Activated CD4-positive, CD25-positive, alpha-beta regulatory T cell treated with anti-CD3 and anti-CD28 coated beads, Interleukin-2, amount 50 U/mL, for 24 hours (primary cell): ENCODE results near the gene PPP4R3A.
A peak's percentile ranks its signal among the peaks of the same experiment; 100 is the strongest.
"Not testable (repeated sequence)": the region's sequence is repeated elsewhere in the genome, so short reads cannot be mapped to it uniquely, and the experiment has no call there.

Experiments used
- ATAC-seq, 2 donors: fragments of 150-1000 bp; cut with Tn5 transposase; one replicate each; pipeline ENCODE4 v1.10.0; 2021; ENCODE audit warnings: mild to moderate bottlenecking in 1 of 2, moderate library complexity in 1 of 2

PPP4R3A gene

DNA sequence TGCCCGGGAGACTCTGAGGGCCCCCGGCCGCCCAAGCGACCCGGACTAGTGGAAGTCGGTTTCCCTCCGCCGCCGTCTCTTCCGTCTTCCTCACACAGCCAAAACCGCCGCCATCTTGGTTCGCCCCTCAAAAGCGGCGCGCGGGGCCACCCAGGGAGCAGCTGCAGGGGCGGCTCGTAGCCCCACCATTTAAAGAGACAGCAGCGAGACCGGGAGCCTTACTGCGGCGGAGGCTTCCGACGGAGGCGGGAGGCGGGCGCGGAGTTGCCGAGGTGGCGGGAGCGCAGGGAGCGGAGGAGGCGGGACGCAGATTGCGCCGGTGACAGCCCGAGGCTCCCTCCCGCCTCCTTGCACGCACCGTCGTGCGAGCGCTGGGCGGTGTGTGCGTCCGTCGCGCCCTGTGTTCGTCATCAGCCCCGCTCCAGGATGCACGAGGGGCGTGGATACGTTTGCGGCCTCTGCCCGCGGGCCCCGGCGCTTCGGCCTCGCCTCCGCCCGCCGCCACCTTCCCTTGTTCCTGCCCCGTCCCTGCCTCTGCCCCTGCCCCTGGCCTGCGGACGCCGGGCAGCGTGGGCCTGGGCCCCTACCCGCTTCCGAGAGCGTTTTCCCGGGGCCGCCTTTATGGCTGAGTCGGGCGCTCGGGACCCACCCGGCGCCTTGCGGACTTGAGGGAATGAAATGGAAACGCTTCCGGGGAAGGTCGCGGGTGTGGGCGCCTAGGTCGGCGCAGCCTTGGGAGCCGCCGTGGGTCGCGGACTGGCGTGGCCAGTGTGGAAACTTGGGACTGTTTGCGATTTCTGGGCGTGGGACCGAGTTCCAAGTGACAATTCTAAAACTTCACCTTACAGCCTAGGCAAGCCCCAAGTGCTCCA lies at the start of gene PPP4R3A:
PPP4R3A (minus strand) TSS at position 140 of the 872 bp plus-strand sequence. CDS start 663 bp downstream, outside the sequence.
- peak; percentile 89 to 90 for ATAC-seq

DNA sequence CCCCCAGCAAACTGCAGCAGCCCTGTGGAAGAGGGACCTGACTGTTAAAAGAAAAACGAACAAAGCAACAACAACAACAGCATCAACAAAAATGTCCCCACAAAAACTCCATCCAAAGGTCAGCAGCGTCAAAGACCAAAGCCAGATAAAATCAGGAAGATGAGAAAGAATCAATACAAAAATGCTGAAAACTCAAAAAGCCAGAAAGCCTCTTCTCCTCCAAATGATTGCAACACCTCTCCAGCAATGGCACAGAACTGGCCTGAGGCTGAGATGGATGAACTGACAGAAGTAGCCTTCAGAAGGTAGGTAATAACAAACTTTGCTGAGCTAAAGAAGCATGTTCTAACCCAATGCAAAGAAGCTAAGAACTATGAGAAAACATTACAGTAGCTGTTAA lies 45.4 kb upstream of the PPP4R3A start:
- ATAC-seq: no peak

DNA sequence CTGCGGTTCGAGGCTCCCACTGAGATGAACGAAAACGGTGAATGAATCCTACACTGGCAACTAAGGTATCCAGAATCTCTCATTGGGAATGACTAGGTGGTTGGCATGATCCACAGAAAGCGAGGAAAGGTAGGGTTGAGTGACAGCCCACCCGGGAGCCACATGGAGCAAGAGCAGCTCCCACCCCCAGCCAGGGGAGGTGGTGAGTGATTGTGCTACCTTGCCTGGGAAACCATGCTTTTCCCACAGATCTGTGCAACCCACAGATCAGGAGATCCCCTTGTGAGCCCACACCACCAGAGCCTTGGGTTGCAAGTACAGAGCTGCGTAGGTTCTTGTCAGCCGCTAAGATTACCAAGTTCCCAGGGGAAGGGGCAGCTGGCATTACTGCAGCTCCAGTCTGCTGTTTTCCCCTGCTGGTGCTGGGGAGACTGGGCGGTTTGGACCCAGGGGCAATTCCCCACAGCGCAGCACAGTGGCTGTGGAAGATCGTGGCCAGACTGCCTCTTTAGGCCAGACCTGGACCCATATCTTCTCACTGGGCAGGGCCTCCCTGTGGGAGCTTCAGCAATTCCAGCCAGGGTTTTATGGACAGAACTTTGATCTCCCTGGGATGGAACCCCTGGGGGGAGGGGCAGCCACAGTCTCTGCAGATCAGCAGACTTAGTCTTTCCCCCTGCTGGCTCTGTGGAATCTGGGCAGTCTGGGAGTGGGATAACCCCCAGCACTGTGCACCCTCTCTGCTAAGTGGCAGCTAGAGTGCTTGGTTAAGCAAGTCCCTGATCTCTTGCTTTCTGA lies 44.6 kb upstream of the PPP4R3A start:
- no peak for ATAC-seq

DNA sequence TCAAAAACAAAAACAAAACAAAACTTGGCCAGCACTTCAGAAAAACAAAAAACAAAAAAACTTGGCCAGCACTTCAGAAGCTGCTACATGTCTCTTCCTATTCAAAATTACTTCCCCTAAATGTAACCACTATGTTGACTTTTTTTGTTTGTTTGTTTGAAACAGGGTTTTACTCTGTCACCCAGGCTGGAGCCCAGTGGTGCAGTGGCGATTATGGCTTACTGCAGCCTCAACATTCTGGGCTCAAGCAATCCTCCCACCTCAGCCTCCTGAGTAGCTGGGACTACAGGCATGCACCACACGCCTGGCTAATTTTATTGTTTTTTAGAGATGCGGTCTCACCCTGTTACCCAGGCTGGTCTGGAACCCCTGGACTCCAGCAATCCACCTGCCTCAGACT lies 38.0 kb upstream of the PPP4R3A start:
- ATAC-seq: no peak

- ATAC-seq: no peak
Measured at GRCh38 chr14:91545946-91546716, 36.0 kb upstream of the PPP4R3A start.

GRCh38 chr14:91545204-91545603 lies 35.1 kb upstream of the PPP4R3A start:
- no peak for ATAC-seq

DNA sequence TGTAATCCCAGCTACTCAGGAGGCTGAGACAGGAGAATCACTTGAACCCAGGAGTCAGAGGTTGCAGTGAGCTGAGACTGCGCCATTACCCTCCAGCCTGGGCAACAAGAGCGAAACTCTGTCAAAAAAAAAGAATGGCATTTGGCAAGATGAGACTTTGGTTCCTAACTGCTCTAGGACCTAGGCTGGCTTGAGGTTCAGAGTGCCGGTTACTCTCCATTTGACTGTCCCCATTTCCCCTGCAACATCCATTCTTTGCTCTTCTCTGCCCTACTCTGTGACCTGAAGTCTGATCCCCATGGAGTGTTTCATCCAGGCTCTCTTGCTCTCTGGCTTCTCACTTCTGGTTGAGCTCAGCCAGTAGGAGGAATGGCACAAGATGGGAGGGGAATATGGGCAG lies 26.2 kb upstream of the PPP4R3A start:
- no peak for ATAC-seq

DNA sequence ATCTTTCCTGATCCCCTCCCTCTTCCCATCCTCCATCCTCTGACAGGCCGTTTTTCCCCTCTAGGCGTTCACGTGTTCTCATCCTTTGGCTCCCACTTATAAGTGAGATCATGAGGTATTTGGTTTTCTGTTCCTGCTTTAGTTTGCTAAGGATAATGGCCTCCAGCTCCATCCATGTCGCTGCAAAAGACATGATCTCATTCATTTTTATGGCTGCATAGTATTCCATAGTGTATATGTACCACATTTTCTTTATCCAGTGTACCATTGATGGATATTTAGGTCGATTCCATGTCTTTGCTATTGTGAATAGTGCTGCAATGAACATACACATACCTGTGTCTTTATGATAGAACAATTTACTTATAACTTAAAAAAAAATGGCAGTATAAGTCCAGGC lies 23.9 kb upstream of the PPP4R3A start:
- not testable (repeated sequence) for ATAC-seq

- ATAC-seq: no peak
Measured at GRCh38 chr14:91533623-91534022, 23.5 kb upstream of the PPP4R3A start.

DNA sequence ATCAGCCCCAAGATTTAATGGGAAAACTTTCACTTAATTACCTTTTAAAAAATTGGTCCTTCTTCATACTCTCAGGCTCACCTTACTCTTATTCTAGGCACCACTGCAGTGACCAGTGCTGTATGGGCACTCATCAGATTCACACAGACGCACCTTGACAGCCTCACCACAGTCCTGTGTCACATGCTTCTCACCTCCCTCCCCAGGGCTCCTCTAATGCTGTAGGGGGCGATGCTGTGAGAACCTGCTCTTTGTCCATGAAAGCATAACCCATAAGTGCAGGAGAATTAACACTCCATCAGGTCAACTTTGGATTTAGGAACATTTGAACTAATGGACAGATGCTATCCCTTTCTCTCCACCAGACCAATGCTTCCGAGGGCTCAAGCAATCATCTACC lies 13.9 kb upstream of the PPP4R3A start:
- no peak for ATAC-seq

GRCh38 chr14:91521061-91521640 lies 11.0 kb upstream of the PPP4R3A start:
- no peak for ATAC-seq

DNA sequence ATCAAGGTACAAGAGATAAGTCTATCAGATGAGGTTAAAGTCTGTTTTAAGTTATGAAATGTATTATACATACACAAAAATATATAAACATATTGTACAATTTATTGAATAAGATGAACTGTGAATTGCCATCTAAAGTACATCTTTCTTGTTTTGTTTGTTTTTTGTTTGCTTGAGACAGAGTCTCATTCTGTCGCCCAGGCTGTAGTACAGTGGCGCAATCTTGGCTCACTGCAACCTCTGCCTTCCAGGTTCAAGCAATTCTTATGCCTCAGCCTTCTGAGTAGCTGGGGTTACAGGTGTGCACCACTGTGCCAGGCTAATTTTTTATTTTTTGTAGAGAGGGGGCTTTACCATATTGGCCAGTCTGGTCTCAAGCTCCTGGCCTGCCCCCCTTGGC lies 10.0 kb upstream of the PPP4R3A start:
- no peak for ATAC-seq

GRCh38 chr14:91519239-91520036 lies 9.3 kb upstream of the PPP4R3A start:
- no peak for ATAC-seq

DNA sequence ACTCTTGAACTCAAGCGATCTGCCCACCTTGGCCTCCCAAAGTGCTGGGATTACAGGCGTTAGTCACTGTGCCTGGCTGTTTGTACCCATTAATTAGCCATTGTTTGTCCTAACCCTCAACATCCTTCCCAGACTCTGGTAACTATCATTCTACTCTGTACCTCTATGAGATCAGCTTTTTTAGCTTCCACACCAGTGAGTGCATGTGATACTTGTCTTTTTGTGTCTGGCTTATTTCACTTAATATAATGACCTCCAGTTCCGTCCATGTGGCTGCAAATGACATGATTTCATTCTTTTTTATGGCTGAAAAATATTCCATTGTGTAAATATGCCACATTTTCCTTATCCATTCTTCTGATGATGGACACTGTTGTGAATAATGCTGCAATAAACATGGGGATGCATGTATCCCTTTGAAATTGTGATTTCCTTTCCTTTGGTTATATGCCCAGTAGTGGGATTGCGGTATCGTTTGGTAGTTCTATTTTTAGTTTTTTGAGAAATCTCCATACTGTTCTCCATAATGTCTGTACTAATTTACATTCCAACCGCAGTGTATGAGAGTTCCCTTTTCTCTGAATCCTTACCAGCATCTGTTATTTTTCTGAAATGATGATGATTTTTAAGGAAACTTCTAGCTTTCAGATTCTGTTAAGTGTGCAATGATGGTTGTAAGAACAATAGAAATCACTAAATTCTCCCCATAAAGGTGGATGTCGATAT lies 6.7 kb upstream of the PPP4R3A start:
- no peak for ATAC-seq

GRCh38 chr14:91515979-91516378 lies 5.9 kb upstream of the PPP4R3A start:
- ATAC-seq: no peak

GRCh38 chr14:91511043-91511383 lies 903 bp upstream of the PPP4R3A start:
- ATAC-seq: no peak

- peak; percentile 18 to 32 for ATAC-seq
Measured at GRCh38 chr14:91509878-91510170, 286 bp downstream of the PPP4R3A start.

GRCh38 chr14:91509083-91509877 lies 830 bp downstream of the PPP4R3A start:
- ATAC-seq: peak; percentile 3 to 4

- ATAC-seq: no peak
Measured at GRCh38 chr14:91508105-91508504, 2.0 kb downstream of the PPP4R3A start.

DNA sequence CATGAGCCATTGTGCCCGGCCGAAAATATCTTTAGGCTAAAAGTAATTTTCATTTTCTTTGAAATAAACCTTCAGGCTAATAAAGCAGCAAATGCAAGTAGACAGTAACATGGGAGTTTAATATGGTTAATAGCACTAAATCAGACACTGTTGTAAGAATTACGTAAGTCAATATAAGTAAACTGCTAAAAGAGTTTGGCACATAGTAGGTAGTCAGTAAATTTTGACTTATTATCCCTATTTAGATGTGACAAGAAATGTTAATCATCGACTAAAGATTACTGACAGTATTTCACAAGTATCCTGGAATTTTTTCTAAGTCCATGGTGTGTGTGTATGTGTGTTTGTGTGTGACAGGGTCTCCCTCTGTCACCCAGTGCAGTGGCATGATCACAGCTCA lies 3.9 kb downstream of the PPP4R3A start:
- no peak for ATAC-seq
